ENCODE results near the gene CXCR6.
A peak's percentile ranks its signal among the peaks of the same experiment; 100 is the strongest.

The CXCR6 gene

DNA sequence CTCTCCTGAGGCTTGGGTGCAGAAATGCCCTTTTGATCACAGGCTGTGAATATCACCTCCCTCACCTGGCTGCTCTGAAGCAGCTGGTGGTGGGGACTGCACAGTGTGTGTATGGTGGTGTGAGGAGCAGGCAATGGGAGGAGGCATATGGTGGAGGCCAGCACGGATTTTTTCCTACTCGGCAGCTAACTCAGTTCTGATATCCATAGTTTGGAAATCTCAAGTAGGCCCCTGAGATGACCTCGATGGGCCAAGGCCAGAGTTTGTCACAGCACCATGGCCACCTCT, 21.3 kb upstream of the CXCR6 start:
- no peak overlapping the region for H3K4me3 ChIP-seq (ENCODE audit: low read depth, low read length)
- TF ChIP-seq, protein P1, sequence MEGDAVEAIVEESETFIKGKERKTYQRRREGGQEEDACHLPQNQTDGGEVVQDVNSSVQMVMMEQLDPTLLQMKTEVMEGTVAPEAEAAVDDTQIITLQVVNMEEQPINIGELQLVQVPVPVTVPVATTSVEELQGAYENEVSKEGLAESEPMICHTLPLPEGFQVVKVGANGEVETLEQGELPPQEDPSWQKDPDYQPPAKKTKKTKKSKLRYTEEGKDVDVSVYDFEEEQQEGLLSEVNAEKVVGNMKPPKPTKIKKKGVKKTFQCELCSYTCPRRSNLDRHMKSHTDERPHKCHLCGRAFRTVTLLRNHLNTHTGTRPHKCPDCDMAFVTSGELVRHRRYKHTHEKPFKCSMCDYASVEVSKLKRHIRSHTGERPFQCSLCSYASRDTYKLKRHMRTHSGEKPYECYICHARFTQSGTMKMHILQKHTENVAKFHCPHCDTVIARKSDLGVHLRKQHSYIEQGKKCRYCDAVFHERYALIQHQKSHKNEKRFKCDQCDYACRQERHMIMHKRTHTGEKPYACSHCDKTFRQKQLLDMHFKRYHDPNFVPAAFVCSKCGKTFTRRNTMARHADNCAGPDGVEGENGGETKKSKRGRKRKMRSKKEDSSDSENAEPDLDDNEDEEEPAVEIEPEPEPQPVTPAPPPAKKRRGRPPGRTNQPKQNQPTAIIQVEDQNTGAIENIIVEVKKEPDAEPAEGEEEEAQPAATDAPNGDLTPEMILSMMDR (IDR thresholded peaks at IDR 0.05; ENCODE audit: control insufficient read depth, extremely low read depth, insufficient read depth): no peak
- DNase-seq (ENCODE audit: low read depth): no peak

DNA sequence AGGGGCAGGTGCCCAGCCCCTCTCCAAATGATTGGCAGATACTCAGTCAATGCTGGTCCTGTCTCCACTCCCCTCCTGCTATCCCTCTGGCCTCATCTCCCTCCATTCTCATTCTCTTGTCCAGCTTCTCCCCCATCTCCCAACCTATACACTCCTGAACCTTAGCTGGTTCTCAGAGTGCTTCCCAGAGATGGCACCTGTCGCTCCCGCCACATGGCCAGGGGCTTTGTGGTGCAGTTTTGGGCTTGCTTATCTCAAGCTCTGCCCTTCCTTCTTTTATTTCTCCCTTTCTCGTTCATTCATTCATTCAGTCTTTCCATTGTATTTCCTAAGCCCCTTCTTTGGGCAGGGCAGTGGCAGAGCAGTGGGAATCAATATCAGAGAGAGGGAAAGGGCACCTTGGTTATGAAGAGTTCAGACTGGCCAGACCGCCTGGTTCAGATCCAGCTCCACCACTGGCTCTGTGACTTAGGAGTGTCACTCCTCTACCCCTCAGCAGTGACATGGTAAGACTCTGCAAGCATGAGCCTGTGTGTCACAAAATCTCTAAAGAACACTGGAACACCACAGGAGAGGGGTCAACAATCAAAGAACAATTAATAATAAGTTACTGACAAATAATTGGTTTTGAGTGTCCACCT, 20.2 kb upstream of the CXCR6 start:
- DNase-seq (ENCODE audit: low read depth): no peak
- H3K4me3 ChIP-seq (ENCODE audit: low read depth, low read length): no peak overlapping the region
- TF ChIP-seq, protein P1 (IDR thresholded peaks at IDR 0.05; ENCODE audit: control insufficient read depth, extremely low read depth, insufficient read depth): no peak

DNA sequence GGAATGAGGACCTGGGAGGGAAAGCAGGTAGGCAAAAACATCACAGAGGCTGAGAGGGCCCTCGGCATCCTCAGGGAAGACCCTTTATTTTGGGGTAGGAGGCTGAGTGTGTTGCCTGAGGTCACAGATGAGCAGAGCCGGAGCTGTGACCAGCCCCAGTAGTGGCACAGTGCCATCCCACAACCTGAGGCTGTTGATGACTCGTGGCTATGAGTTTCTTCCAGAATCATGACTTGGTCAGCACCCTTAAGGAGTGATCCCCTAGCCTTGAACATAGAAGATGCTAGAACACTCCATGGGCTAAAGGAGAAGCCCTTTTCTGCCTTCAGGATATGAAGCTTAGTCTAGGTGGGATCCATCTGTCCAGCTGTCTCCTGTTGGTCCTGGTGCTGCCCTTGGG, 19.5 kb upstream of the CXCR6 start:
- no peak for DNase-seq (ENCODE audit: low read depth)
- H3K4me3 ChIP-seq (ENCODE audit: low read depth, low read length): no peak overlapping the region

DNA sequence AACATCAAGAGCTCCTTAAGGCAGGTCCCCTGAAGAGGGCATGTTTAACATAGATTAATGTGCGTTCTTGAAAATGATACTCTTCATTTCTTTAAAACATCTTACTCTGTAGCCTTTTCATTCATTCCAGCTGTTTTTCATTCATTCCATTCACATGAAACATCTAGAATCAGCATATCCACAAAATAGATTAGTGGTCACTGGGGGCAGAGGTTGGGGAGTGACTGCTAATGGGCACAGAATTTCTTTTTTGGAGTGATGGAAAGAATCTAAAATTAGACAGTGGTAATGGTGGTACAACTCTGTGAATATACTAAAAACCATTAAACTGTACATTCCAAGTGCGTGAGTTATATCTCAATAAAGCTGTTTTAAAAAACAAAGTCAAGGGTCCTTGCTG, 15.4 kb upstream of the CXCR6 start:
- DNase-seq (ENCODE audit: low read depth): no peak
- TF ChIP-seq, protein P1 (IDR thresholded peaks at IDR 0.05; ENCODE audit: control insufficient read depth, extremely low read depth, insufficient read depth): no peak
- no peak overlapping the region for H3K4me3 ChIP-seq (ENCODE audit: low read depth, low read length)

More for the DNA sequence above, 19.5 kb upstream of the CXCR6 start:
- TF ChIP-seq, protein P1 (IDR thresholded peaks at IDR 0.05; ENCODE audit: control insufficient read depth, extremely low read depth, insufficient read depth): no peak

DNA sequence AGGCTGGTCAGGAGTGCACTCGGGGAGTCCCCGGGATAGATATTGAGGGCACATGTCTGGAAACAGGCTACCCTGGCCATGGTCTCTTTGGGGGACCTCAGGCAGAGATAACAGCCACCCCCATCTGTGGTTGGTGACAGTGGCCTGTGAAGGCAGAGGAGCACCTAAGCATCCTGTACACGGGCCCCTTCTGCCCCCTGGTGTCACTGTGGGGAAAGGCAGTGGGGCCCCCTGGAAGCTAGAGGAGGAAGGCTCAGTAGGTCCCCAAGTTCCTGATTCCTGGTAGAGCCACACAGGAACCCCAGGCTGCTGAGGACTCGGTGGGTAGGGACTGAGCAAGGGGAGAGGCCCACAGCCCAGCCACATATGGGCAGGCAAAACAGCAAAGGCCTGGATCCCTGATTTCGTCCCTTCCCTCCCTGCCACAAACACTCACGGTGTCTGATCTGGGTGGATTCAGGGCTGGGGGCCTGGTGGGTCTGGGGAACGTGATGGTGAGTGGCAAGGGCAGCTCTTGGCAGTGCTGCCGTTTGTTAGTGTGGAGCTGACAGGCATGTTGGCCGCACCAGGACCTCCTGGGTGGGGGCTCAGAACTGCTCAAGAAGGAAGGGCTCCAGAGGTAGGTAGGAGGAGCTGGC, 14.1 kb upstream of the CXCR6 start:
- DNase-seq (ENCODE audit: low read depth): no peak

DNA sequence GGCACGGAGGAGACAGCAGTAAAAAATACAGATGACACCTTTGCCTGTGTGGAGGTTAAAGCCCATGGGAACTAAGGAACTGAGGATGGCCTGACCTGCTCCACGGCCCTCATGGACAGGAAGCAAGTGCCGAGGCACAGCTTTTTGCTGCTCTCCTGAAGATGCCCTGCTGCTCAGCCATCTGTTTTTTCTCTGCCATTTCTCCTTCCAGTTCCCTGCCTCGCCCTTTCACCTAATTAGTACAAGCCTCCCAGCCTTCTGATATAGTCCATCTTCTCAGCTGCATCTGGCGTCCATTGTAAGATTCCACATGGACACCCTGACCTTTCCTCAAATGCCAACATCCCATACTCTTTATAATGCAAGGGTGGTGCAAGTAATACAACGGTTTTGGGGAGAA, 11.8 kb upstream of the CXCR6 start:
- no peak overlapping the region for H3K4me3 ChIP-seq (ENCODE audit: low read depth, low read length)
- no peak for DNase-seq (ENCODE audit: low read depth)
- TF ChIP-seq, protein P1 (IDR thresholded peaks at IDR 0.05; ENCODE audit: control insufficient read depth, extremely low read depth, insufficient read depth): no peak

More for the DNA sequence above, 14.1 kb upstream of the CXCR6 start:
- H3K4me3 ChIP-seq (ENCODE audit: low read depth, low read length): no peak overlapping the region
- TF ChIP-seq, protein P1 (IDR thresholded peaks at IDR 0.05; ENCODE audit: control insufficient read depth, extremely low read depth, insufficient read depth): peak; percentile 80

DNA sequence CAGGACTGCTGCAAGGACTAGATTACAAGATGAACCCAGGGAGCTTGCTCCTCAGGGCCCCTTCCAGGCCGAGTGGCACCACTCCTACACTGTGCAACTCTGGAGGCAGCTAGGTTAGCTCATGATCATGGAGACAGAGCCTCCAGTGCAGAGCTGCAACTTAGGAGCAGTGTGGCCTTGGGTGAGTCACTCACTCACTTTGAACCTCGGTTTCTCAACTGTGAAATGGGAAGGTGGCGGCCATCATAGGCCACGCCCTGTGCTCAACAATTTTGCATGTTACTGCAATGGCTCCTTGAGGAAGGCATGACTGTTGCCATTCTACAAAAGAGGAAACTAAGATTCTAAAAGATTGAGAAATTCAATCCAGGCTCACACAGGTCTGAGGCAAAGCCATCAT, 11.2 kb upstream of the CXCR6 start:
- H3K4me3 ChIP-seq (ENCODE audit: low read depth, low read length): no peak overlapping the region
- TF ChIP-seq, protein P1 (IDR thresholded peaks at IDR 0.05; ENCODE audit: control insufficient read depth, extremely low read depth, insufficient read depth): no peak
- no peak for DNase-seq (ENCODE audit: low read depth)

Data from LNCaP clone FGC (cell line).